PFSK-1 (cell line): ENCODE measurements around the gene ZCCHC17.

Experiments used
- FOXP2 ChIP-seq: optimal IDR thresholded peaks from 2 replicates; pipeline ENCODE3; 2011; ENCODE audit warnings: borderline replicate concordance, control low read depth, inconsistent platforms; ENCODE audit not compliant: insufficient read depth; ENCODE audit errors: extremely low read length, extremely low read depth
- POLR2AphosphoS5 ChIP-seq: IDR thresholded peaks from 2 replicates; pipeline ENCODE4 v1.6.1; 2012; ENCODE audit warnings: low read depth, mild to moderate bottlenecking, control low read depth, low read length, moderate library complexity
- REST ChIP-seq, 2 experiments: IDR thresholded peaks; 2 replicates each; pipeline versions ENCODE4 v1.6.1 to v1.8.0; 2011 to 2012; ENCODE audit warnings: low read depth in 2 of 2, low read length in 2 of 2, control low read depth in 1 of 2, inconsistent platforms in 1 of 2, mild to moderate bottlenecking in 1 of 2, moderate library complexity in 1 of 2; ENCODE audit not compliant: insufficient read depth in 1 of 2
- SIN3A ChIP-seq: IDR thresholded peaks from 2 replicates; pipeline ENCODE4 v1.6.1; 2012; ENCODE audit warnings: mild to moderate bottlenecking, low read length, moderate library complexity, borderline replicate concordance; ENCODE audit not compliant: insufficient read depth
- TAF1 ChIP-seq: IDR thresholded peaks from 2 replicates; pipeline ENCODE4 v1.6.1; 2012; ENCODE audit warnings: low read length, control low read depth, borderline replicate concordance; ENCODE audit not compliant: insufficient read depth

ZCCHC17 gene

GRCh38 chr1:31348449-31348848 lies 51.6 kb downstream of the ZCCHC17 start:
- TF ChIP-seq TAF1 = no peak
- TF ChIP-seq SIN3A = no peak
- no peak for TF ChIP-seq FOXP2
- TF ChIP-seq POLR2AphosphoS5 = no peak
- TF ChIP-seq REST (IDR thresholded peaks at IDR 0.05; ENCODE audit: insufficient read depth in 1 of 2, low read depth in 2 of 2, low read length in 2 of 2) = no peak

DNA sequence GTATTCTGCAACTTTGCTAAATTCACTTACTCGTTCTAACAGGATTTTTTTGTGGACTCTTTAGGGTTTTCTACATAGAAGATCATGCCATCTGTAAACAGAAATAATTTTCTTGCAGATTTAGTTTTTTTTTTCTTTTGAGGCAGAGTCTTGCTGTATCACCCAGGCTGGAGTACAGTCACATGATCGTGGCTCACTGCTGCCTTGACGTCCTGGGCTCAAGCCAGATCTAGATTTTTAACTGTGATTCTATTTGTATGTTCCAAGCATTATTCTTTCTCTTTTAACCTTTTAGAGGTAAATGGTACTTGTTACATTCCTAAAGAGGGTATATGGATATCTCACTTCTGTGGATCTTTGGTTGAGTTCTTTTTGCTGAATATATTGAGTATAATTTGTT lies 57.5 kb downstream of the ZCCHC17 start:
- TF ChIP-seq TAF1 (no peak), REST (IDR thresholded peaks at IDR 0.05; ENCODE audit: insufficient read depth in 1 of 2, low read depth in 2 of 2, low read length in 2 of 2) (no peak), SIN3A (no peak), FOXP2 (no peak), POLR2AphosphoS5 (no peak)

GRCh38 chr1:31356427-31356826 lies 59.6 kb downstream of the ZCCHC17 start:
- no peak for TF ChIP-seq FOXP2

GRCh38 chr1:31361607-31362006 lies 64.8 kb downstream of the ZCCHC17 start:
- TF ChIP-seq POLR2AphosphoS5 (no peak), SIN3A (no peak), TAF1 (no peak), FOXP2 (no peak), REST (IDR thresholded peaks at IDR 0.05; ENCODE audit: insufficient read depth in 1 of 2, low read depth in 2 of 2, low read length in 2 of 2) (no peak)

GRCh38 chr1:31362032-31362431 lies 65.2 kb downstream of the ZCCHC17 start:
- no peak for TF ChIP-seq REST (IDR thresholded peaks at IDR 0.05; ENCODE audit: insufficient read depth in 1 of 2, low read depth in 2 of 2, low read length in 2 of 2)
- TF ChIP-seq TAF1 = no peak
- no peak for TF ChIP-seq FOXP2
- TF ChIP-seq POLR2AphosphoS5 = no peak
- no peak for TF ChIP-seq SIN3A
